ENCODE results near the gene CPA4.

CPA4 gene

DNA sequence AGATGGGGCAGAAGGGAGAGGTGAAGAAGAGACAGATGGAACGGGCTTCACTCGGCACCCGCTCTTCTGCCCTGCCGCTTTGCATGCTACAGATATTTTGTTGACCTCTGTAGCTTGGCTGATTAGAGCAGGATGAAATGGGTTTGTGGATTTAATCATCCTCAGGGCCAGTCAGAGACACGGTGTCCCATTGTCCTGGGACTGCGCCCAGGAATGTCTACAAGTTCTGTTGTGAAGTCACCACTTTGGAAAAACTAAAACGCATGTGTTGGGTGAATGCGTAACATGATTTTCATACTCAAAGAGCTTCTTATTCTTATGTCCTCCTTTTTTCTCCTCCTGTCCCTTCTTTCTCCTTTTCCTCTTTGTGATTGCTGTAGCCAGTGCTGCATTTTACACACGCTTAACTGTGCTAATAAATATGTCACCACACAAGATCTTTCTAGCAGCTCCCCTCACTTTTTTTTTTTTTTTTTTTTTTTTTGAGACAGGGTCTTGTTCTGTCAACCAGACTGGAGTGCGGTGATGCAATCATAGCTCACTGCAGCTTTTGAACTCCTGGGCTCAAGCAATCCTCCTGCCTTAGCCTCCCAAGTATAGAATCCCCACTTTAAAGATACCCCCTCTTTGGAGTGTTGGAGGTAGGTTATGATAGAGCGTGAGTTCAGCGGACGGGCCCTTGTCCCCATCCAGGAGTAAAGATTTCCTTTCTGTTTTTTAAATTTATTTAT lies 3.4 kb downstream of the CPA4 start:
- TF ChIP-seq, protein P1, sequence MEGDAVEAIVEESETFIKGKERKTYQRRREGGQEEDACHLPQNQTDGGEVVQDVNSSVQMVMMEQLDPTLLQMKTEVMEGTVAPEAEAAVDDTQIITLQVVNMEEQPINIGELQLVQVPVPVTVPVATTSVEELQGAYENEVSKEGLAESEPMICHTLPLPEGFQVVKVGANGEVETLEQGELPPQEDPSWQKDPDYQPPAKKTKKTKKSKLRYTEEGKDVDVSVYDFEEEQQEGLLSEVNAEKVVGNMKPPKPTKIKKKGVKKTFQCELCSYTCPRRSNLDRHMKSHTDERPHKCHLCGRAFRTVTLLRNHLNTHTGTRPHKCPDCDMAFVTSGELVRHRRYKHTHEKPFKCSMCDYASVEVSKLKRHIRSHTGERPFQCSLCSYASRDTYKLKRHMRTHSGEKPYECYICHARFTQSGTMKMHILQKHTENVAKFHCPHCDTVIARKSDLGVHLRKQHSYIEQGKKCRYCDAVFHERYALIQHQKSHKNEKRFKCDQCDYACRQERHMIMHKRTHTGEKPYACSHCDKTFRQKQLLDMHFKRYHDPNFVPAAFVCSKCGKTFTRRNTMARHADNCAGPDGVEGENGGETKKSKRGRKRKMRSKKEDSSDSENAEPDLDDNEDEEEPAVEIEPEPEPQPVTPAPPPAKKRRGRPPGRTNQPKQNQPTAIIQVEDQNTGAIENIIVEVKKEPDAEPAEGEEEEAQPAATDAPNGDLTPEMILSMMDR (IDR thresholded peaks at IDR 0.05; ENCODE audit: control insufficient read depth, insufficient read depth, low read depth, low read length, missing control alignments), result no peak
- DNase-seq (ENCODE audit: low read depth), result no peak
- H3K4me3 ChIP-seq (ENCODE audit: control insufficient read depth, low read depth, low read length), result no peak overlapping the region

DNA sequence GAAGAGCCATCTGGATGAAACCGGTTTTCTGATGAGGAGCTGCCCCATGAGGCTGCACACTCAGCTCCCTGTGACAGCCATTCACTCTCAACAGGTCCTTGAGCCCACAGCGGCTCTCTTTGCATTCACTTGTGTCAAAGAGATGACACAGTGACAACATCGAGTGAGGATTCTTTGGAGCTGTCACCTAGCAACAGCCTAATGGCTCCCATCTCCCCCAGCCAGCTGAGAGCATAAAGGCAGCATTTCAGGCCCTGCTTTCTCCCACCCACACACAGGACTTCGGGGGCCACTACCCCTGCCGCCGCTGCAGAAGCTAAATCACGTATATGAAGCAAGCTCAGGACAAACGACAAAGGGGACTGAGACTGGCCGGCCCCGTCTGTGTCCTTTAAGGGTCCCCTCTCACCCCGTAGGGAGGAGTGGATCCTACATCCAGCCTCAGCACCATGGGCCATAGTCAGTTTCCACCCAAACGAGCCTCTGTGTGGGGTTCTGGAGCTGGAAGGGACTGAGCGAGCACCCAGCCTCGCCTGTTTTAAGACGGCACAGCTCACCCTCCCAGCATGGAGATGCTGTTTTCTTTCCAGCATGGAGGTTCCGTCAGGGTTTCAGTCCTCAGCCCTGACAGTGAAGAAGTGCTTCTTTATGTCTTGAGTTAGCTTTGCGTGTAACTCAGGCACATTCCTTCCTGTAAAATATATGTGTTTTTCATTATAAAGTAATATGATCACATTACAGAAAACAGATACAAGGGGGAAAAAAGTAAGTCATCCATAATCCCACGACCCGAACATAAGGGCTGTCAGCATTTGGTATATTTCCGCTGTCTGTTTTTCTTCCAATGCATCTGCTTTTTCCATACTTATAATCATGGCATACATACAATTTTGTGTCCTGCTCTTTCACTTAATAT lies 4.9 kb downstream of the CPA4 start:
- TF ChIP-seq, protein P1 (IDR thresholded peaks at IDR 0.05; ENCODE audit: control insufficient read depth, insufficient read depth, low read depth, low read length, missing control alignments), result no peak
- no peak for DNase-seq (ENCODE audit: low read depth)
- no peak overlapping the region for H3K4me3 ChIP-seq (ENCODE audit: control insufficient read depth, low read depth, low read length)

DNA sequence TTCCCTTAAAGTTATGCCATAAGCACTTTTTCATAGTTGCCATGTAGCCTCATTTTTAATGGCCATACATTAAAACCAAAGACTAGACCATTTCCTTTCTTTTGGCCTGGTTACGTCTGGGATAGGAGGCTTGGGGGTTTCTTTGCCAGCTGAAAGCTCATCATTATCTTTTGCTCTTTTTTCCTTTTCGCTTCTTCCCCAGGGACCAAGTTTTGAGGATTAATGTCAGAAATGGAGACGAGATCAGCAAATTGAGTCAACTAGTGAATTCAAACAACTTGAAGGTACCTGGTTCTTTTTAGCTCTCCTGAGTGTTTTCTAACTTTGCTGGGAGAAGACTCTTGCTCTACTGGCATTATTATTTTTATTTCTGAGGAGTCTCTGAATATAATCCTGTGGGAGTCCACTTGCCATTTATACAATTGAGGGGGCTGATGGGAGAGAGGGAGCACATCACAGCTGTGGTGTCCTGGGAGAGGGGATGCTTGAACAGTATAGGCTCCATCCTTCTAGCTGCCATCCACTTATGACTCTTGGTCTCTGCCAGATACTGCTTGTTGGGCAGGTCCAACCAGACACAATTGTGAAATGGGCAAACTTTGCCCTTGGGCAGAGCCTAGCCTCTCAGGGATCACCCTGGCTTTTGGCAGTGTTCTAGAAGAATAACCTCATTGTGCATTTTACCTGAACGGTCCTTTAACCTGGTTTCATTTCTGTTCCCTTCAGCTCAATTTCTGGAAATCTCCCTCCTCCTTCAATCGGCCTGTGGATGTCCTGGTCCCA lies 5.8 kb downstream of the CPA4 start:
- H3K4me3 ChIP-seq (ENCODE audit: control insufficient read depth, low read depth, low read length), result no peak overlapping the region
- TF ChIP-seq, protein P1 (IDR thresholded peaks at IDR 0.05; ENCODE audit: control insufficient read depth, insufficient read depth, low read depth, low read length, missing control alignments), result no peak
- DNase-seq (ENCODE audit: low read depth), result no peak

DNA sequence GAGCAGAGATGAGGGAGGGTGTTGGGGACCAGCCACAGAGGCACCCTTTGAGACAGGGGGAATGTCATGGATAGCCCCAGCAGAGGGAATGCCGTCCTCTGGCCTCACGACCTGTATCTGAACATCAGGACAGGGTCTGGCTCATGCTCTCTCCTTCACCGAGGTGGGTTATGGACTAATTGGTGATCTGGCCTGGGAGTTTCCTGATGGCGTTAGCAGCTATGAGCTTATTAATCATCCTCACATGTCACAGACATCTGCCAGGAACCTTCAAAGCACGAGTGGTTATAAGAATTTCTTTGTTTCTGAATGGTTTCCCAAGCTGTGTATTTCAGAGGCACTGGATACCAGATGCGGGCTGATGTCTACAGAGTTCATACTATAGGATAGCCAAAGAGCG lies 6.9 kb downstream of the CPA4 start:
- DNase-seq (ENCODE audit: low read depth), result no peak
- no peak overlapping the region for H3K4me3 ChIP-seq (ENCODE audit: control insufficient read depth, low read depth, low read length)
- TF ChIP-seq, protein P1 (IDR thresholded peaks at IDR 0.05; ENCODE audit: control insufficient read depth, insufficient read depth, low read depth, low read length, missing control alignments), result no peak

DNA sequence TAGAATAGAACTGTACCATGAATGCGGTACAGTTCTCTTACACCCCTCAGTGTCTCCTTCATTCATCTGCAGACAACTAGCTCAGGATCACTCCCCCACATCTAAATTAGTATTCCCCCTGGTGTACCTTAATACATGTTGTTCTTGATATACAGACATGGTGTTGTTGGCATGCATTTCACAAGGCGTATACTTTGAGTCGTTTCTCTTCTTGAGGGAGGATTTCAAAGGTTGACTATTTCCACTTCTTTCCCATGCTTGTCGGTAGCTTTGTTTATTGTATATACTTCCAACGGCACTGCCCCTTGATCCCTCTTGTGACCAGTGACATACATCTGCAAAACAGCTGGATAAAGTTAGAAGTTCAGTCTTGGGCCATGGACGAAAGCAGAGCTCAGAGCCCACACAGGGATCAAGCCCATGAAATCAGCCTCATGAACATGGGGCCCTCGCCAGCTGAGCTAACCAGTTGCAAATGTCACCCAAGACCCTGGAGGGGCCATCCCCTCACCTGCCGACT lies 8.6 kb downstream of the CPA4 start:
- DNase-seq (ENCODE audit: low read depth), result no peak
- no peak overlapping the region for H3K4me3 ChIP-seq (ENCODE audit: control insufficient read depth, low read depth, low read length)
- TF ChIP-seq, protein P1 (IDR thresholded peaks at IDR 0.05; ENCODE audit: control insufficient read depth, insufficient read depth, low read depth, low read length, missing control alignments), result no peak

DNA sequence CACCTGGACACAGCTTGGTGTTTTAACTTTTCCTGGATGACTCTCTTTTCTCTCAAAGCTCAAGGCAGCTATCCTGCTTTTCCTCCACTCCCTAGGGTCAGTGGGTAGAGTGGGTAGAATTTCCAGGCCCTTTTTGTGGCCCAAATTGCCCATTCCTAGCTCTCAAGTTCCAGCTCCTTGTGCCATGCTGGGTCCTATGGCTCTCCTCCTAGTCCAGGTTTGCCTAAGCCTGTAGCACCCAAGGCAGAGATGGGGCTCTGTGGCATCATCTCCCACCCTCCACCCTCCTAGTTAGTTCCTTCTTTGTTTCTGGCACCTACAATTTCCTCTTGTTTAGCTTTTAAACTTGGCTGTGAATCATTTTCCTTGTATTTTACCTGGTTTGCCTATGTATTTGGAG lies 9.7 kb downstream of the CPA4 start:
- TF ChIP-seq, protein P1 (IDR thresholded peaks at IDR 0.05; ENCODE audit: control insufficient read depth, insufficient read depth, low read depth, low read length, missing control alignments), result no peak
- no peak for DNase-seq (ENCODE audit: low read depth)
- H3K4me3 ChIP-seq (ENCODE audit: control insufficient read depth, low read depth, low read length), result no peak overlapping the region
